HG03469 (cell line): ENCODE measurements around the gene OSBPL3.

Experiments
- ATAC-seq: cut with Tn5 transposase; IDR thresholded peaks from one replicate; pipeline ENCODE4 v1.9.1; 2021; ENCODE audit warnings: mild to moderate bottlenecking, moderate library complexity, moderate number of reproducible peaks; ENCODE audit not compliant: unreplicated experiment

Gene OSBPL3

GRCh38 chr7:24769851-24770250 is 210.1 kb downstream of the OSBPL3 start:
- ATAC-seq, result no peak

GRCh38 chr7:24769014-24769830 is 210.8 kb downstream of the OSBPL3 start:
- ATAC-seq, result no peak

DNA sequence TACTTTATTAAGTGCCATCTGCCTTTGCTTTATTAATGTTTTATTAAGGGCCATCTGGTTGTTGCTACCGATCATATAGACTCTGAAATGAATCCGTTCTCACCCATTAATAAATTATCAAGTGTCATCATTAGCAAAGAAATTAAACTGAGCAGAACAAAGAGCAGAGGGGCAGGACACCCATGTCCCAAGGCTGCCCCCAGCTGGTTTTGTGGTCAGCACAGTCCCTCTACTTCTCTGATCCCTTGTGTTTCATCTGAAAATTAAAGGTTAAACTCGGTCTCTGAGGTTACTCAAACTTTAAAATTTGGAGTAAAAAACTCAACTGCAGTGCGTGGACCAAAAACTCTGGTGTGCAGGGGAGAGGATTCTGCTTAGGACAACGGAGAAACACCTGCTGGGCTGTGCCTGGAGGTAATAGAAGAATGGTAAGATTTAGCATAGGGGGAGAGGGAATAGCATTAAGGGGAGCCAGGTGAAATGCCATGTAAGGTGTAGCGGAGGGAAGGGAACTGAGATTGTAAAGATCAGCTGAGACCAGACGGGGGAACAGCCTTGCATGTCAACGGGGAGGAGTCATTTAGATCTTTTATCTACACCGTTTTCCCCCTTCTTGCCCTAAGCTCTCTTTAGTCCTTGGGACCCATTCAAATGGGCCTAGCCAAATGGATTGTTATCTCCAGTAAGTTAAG is 212.0 kb downstream of the OSBPL3 start:
- no peak for ATAC-seq

DNA sequence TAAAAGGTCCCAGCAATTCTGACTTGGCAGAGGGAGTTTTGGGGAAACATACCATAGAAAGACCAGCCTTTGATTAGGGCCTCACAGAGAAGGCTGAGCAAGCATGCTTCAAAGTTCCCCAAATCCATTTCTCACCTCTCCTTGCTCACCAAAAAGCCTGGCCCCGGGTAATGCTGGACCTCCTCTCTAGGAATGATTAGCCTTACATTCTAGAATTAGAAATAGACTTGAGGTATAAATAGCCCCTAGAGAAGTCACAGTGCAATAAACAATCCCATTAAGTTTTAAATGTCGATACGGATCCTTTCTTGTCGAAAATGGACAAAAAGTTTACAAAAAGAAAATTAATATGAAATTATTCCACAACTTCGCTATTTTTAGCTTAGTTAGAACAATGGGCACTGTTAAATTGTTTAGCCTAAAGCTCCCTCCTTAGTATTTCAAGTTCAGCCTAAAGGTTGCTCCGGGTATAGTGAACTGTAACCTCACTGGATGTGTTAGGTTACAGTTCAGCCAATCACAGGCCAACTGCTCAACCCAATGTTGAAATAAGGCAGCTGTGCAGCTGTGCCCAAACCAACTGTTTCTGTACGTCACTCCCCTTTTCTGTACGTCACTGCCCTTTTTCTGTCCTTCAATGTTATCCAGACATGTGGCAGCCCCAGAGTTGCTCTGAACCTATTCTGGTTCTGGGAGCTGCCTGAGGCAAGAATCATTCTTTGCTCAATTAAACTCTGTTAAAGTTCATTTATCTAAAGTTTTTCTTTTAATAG is 214.8 kb downstream of the OSBPL3 start:
- no peak for ATAC-seq

DNA sequence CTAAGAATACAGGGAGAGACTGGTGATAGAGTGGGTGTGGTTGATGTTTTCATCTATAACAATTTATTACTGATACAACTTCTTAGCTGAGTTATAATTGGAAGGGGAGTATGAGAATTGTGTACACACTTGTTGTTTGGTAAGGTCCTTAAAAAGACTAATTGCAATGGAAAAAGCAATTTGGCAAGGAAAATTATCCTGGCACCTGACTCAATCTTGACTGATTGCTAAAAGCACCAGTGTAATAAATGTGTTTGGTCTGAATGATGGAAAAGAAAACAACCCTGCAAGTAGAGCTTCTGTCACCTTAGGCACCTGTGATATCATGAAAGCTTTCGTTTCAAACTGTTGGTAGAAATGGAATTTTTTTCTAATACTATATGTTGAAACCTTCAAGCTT is 216.0 kb downstream of the OSBPL3 start:
- ATAC-seq, result no peak

GRCh38 chr7:24763303-24763901 is 216.6 kb downstream of the OSBPL3 start:
- no peak for ATAC-seq

GRCh38 chr7:24762771-24763170 is 217.2 kb downstream of the OSBPL3 start:
- no peak for ATAC-seq

DNA sequence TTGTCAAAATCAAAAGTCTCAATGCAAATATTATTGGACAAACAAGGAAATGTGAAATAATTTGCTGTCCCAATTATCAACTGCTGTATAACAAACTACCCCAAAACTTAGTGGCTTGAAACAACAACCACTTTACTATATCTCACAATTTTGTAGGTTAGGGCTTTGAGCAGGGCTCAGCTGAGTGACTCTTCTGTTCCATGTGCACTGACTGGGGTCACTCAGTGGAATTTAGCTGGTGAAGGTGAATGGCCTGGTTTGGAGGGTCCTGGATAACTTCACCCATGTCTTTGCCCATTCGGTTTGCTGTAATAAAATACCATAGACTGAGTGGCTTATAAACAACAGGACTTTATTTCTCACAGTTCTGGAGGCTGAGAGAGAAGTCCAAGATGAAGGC is 219.0 kb downstream of the OSBPL3 start:
- no peak for ATAC-seq

DNA sequence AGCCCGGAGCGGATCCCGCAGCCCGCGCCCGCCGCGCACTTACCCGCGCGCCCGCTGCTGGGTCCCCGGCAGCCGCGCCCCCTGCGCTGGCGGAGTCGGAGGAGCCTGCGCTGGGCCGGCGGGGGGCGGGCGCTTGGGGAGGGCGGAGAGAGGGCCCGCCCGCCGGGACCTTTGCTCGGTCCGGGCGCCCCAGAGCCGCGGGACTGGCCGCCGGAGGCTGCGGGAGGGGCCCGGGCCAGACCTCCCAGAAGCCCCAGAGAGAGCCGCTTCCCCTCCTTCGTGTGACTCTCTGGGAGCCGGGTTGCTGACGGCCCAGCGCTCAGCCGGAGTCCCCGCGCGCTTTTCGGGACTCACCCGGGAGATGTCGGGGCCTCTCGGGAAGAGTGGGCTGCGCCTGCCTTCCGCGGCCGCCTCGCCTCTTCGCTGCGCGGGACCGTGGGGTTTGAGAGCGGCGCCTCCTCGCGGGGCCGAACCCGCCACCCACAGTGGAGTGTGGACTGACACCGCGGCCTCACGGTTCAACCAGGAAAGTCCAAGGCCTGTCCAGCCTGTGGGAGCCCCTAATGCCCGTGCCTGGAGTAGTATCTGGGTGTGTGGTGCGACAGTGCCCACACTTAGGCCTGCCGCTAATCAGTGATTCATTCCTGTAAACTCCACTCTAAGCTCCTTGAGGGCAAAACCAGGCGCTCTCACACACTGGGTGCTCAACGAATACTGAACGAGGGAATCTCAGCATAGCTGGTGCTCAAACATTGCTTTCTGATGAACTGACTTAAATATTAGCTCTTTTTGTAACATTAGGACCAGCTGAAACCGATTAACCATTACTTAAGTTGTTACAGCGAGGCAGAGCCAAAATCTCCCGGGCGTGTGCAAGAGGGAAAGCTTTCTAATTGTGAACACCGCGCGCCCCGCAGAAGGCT is 222.4 kb downstream of the OSBPL3 start, which contains the start of gene GSDME:
GSDME (minus strand) TSS at position 112 of the 923 bp plus-strand sequence. CDS start 7,690 bp downstream, outside the sequence.
- peak; percentile 30 for ATAC-seq

DNA sequence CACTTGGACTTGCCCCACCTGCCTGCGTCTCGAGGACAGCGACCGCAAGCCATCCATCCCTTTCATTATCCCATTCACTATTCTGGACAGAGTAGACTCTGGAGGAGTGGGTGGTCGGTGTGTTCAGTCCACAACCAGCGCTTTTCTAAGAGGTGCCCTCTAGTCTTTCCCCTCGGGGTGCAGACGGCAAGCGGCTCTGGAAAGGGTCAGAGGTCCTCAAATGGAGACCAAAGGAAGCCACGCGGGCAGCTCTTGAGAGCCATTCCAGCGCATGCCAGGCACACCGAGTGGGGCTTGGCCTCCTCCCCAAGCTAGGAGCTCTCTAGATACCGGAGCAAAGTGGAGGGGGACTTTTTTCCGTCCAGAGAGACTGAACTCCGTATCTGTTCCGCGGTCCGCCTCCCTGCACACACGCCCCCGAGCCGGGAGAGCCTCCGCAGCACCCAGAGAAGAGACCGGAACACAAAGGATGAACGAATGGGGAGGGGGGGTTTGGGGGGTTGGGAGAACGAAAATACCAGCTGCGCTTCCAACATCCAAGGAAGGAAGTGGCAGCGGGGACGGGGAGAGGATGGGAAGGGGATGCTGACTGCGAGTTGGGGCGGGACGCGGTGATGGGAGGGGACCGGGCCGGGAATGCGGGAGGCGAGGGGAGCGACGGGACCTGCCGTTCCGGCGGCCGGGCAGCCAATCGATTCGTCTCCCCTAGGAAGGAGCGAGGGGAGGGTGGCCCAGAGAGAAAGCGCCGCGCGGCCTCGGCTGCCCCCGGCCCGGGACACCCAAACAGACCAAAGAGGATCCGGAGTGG is 223.2 kb downstream of the OSBPL3 start:
- no peak for ATAC-seq

GRCh38 chr7:24755541-24756407 is 224.2 kb downstream of the OSBPL3 start:
- ATAC-seq, result peak; percentile 55

GRCh38 chr7:24754906-24755506 is 225.0 kb downstream of the OSBPL3 start:
- no peak for ATAC-seq

DNA sequence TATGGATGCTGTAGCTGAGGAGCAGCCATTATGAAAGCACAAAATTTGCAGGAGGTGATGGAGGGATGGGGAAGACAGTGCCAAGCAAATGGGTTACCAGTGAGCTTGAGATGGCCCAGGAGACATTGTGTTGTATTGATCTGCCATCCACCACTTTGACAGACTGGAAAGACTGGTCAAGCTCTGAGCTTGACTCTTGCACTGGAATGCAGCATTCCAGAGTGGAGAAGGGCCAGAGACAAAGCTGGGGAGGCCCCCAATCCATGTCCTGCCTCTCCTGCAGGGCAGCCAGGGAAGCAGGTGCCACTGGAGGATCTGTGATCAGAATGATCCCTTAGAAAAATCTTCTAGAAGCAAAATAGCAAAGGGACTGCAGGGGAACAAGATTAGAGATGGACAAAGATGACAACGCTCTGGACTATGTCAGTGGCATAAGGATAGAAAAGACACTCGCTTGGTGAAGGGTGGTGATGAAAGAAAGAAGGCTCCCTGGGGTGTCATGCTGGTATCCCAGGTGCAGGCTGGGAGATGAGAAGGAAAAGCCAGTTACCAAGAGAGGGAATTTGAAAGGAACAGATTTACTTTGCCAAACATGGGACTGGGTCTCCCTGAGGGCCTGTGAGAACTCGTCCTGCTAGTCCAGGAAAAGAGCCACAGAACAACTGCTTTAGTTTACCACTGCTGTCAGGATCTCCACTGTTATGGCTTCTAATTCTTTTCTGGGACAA is 227.7 kb downstream of the OSBPL3 start:
- no peak for ATAC-seq

DNA sequence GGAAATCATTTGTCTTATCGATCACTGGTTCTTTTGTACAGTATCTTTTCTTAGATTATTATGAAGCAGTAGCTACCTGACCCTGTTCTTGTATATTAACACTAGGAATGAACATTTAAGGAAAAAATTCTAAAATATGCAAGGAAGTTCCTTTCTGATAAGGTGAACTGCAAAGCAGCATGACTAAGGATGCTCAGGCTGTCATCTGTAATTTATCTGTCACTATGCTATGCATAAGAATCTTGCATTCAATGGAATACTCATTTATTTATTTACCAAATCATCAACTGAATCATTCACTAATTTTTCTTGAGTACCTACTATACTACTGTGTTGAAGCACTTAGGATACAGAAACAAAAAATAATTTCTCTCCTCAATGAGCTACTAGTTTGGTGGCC is 228.5 kb downstream of the OSBPL3 start:
- no peak for ATAC-seq

- no peak for ATAC-seq
These were observed 229.4 kb downstream of the OSBPL3 start for GRCh38 chr7:24750441-24751055.

GRCh38 chr7:24748521-24748920 is 231.5 kb downstream of the OSBPL3 start:
- no peak for ATAC-seq
